GM10248 (cell line): Measurements from ENCODE around the gene CD300LB.

Experiments used
- CTCF ChIA-PET: fragments of 300-600 bp; sonication (Branson Sonifier 250); formaldehyde crosslinking; extraction: SDS; loops from one replicate; lab custom pipeline; 2021; ENCODE audit warnings: antibody characterized with exemption; lab: Yijun Ruan, JAX
- POLR2A ChIA-PET: fragments of 350-650 bp; sonication (Branson Sonifier 250); formaldehyde crosslinking; extraction: SDS; loops from one replicate; lab custom pipeline; 2020; ENCODE audit warnings: antibody characterized with exemption; lab: Yijun Ruan, JAX
- DNase-seq: peaks from one replicate; pipeline ENCODE4 v3.0.0; 2012; ENCODE audit errors: extremely low spot score
- CTCF ChIP-seq: IDR thresholded peaks from 2 replicates; pipeline ENCODE4 v1.5.1; 2012; ENCODE audit warnings: mild to moderate bottlenecking, low read depth; ENCODE audit errors: extremely low read depth, missing control alignments, control extremely low read depth

Gene CD300LB

GRCh38 chr17:74544991-74545842 lies 13.9 kb upstream of the CD300LB start:
- DNase-seq: no peak
- ChIA-PET CTCF (interaction anchor here (0.8 to 1.2 kb wide), 4 partner anchors 13 to 166 kb away, joined by 3 to 4 read pairs (median 4); no protein-coding TSS in a partner anchor), POLR2A (interaction anchor here (0.7 kb wide), 1 partner anchor 15 kb away, joined by 3 read pairs; no protein-coding TSS in a partner anchor)
- no peak for TF ChIP-seq CTCF

- ChIA-PET POLR2A (no interaction called here), CTCF (interaction anchor here (1.1 kb wide), 1 partner anchor 114 kb away, joined by 3 read pairs; no protein-coding TSS in a partner anchor)
- no peak for DNase-seq
- TF ChIP-seq CTCF: no peak
Measured at GRCh38 chr17:74543891-74544760, 12.9 kb upstream of the CD300LB start.

GRCh38 chr17:74543406-74543805 lies 12.1 kb upstream of the CD300LB start:
- POLR2A ChIA-PET: no interaction called here
- TF ChIP-seq CTCF: no peak
- DNase-seq: no peak
- CTCF ChIA-PET: interaction anchor here (1.1 kb wide), 1 partner anchor 115 kb away, joined by 3 read pairs; no protein-coding TSS in a partner anchor

DNA sequence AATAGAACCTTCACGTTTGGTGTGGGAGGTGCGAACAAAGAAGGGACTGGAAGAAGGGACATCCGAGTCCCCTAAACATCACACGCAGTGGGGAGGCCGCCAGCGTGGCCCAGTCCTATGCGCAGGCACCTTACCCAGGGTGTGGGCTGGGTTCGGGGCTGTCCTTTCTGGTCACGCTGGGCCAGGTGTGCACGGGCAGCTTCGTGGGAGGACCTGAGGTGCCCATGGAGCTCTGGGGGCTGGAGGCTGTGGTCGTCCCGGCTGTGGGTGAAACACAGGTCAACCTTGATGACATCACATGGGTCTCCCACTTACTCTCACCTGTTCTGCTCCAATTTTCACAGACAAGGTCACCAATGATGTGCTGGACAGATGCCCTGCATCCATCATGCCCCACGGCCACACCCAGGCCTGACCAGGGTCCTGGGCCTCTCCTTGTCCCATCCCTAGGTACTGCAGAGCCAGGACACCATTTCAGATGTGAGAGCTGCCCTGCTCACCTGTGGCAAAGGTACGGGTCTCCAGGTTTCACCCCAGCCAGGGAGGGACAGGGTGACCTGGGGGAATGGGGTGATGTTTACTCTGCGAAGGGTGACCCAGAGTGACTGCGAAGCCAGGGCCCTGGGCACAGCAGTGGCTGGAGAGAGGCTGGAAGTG lies 11.6 kb upstream of the CD300LB start:
- no peak for DNase-seq
- TF ChIP-seq CTCF: no peak
- ChIA-PET POLR2A (no interaction called here), CTCF (interaction anchor here (1.1 kb wide), 1 partner anchor 115 kb away, joined by 3 read pairs; no protein-coding TSS in a partner anchor)

DNA sequence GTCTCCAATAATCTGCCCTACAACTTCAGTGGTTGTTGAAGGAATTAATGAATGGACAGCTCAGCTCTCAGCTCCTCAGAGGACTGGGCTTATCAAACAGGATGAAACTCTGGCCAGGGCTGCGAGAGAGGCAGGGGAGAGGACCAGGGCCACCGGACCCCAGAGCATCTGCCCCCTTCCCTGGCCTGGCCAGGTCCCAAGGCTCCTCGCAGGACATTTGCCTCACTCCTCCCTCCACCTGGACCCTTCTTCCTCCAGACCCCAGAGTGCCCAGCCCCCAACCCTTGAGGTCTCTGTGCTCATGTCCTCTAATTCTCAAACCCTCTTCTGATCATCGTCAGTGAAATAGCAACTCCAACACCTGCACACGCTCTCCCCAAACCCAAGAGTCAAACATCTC lies 10.9 kb upstream of the CD300LB start:
- ChIA-PET POLR2A (no interaction called here), CTCF (no interaction called here)
- no peak for DNase-seq
- TF ChIP-seq CTCF: no peak
